Muscle of back (tissue), 11 donors: ENCODE data around the gene PGK2. TPM values are rescaled to one million over a fixed set of nuclear protein-coding genes. Genes with fewer than 3 reads are reported as not detected.

ENCODE experiments used
- DNase-seq, 3 donors: peaks; one replicate each; pipeline versions ENCODE4 v3.0.0 to v3.0.0-alpha.2; 2013
- polyA plus RNA-seq, 10 donors: library from polyadenylated mRNA; unstranded; fragments of 120-200 nt; gene quantifications; one replicate each; pipeline ENCODE4 v1.2.1, GENCODE V29; 2013; ENCODE audit not compliant: insufficient read length in 10 of 10

Gene PGK2
- polyA plus RNA-seq, 10 donors = not detected

- DNase-seq = no peak
Observed at GRCh38 chr6:49736017-49736508, 51.0 kb downstream of the PGK2 start.

Other genes starting within 250 kb of the PGK2 start
- gene C6orf141, start 236.6 kb downstream of the PGK2 start, polyA plus RNA-seq = 1 to 10 TPM; 1.3 to 6.1 (median 2.5) TPM
- 1 to 10 TPM in 7 of 10 donors, under 1 TPM in 3; 0.42 to 2.7 (median 1.2) TPM for gene RHAG, start 150.4 kb downstream of the PGK2 start, polyA plus RNA-seq
- not detected for gene CRISP2, start 73.7 kb downstream of the PGK2 start, polyA plus RNA-seq
- under 1 TPM in 8 of 10 donors, not detected in 2; 0.08 to 0.46 (median 0.29) TPM for gene CRISP3, start 42.9 kb downstream of the PGK2 start, polyA plus RNA-seq
- not detected for gene CRISP1, start 79.2 kb upstream of the PGK2 start, polyA plus RNA-seq
- gene DEFB114, start 176.9 kb upstream of the PGK2 start, polyA plus RNA-seq = not detected
- not detected for gene DEFB113, start 182.3 kb upstream of the PGK2 start, polyA plus RNA-seq
- gene DEFB110, start 234.7 kb upstream of the PGK2 start, polyA plus RNA-seq = not detected